ENCODE results near the gene SSBP2.
"Not testable (repeated sequence)": the region's sequence is repeated elsewhere in the genome, so short reads cannot be mapped to it uniquely, and the experiment has no call there.

SSBP2 gene

DNA sequence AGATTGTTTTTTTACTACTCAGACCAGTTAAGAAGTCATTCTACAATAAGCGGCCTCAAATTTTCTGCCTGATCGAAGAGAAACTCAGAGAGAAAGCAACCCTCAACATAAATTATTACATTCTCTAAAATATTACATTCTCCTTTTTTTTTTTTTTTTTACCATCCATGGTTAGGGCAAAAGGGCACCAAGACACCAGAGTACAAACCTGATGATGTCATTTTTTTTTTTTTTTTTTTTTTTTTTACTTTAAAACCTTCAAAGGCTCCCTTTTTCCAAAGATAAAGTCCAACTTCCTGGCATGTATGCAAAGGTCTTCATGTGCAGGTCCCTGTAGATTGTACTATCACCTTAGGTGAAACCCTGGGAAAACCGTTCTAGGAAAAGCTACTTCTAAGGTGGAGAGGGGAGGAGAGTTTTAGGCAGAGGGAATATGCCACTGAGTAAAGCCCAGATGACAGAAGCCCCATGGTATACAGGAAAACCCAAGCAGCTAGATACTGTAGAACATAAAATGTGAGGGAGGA, 104.4 kb downstream of the SSBP2 start:
- DNase-seq: no peak

DNA sequence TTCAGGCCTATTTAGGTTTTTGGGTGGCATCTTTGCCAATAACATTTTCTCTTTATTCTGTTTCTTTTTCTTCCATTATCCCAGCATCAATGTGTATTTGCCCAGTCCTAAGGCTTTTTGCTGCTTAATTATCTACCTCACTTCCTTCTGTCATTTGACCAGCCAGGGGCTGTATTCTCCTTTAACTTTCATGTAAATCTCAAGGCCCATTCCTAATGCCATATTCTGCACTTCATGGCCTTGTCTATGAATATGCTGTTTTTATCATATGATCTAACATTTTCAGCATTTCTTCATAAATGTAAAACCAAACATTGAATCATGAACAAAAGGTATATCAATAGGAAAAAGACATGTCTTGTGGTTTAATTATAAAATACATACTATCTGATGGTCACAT, 108.7 kb downstream of the SSBP2 start:
- no peak for DNase-seq

DNA sequence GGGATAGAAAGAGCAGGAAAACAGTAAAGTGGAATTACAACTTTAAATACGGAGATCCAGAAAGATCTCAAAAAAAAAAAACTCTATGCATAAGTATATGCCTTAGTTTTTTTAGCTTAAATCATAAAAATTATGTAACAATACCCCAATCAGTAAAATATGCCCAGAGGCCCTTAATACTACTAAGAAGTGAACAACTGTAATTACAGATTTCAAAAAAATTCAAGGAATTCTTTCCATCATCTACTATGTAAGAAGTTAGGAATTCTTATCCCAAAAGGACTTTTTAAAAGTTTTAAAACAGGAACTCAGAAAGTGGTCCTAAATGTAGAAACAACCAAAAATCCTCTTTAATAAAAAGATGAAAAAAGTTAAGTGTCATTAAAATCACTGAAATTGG, 111.3 kb downstream of the SSBP2 start:
- DNase-seq: no peak

DNA sequence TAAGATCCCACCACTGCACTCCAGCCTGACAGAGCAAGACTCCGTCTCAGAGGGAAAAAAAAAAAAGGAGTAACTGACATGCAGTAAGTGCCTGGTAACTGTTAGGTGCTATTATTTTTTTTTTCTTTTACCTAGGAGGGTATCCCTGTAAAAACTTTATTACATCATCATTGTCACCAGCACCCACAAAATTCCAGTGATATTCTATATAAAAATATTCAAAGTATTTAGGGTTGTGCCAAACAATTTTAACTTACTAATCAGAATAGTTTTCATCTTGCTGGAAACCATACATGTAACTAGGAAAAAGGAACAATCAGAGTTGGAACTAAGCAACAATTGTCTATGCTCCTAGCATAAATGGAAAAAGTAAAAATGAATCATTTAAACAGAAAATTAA, 112.4 kb downstream of the SSBP2 start:
- DNase-seq: no peak

DNA sequence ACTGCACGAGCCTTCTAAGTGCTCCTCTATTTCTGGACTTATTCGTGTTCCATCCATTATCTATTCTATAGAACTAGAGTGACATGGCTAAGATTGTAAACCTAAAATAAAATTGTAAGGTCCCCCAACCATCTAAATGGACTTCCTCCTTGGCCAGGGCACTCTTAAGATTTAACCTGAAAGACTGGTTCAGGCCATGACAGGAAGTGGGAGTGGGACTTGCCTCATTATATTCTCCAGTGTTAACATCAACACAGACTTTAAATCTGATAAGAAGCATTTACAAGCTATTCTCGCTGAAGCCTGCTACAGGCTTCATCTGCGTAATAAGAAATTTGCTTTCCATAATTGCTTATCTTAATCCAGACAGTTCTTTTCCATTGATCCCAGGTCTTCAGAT, 117.0 kb downstream of the SSBP2 start:
- no peak for DNase-seq

DNA sequence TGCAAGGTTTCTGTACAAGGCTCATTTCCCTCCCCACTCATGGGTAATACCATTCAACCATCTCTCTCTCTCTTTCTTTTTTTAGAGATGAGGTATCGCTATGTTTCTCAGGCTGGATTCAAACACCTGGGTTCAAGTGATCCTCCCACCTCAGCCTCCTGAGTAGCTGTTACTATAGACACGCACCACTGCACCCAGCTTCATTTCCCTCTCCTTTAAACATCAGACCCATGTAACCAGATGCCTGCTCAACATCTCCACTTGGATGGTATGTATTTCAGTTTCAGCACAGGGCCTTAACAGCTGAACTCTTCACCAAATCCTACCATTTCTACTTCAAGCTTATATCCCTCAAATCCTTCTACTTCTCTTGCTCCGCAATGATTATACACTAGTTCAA, 117.4 kb downstream of the SSBP2 start:
- no peak for DNase-seq

DNA sequence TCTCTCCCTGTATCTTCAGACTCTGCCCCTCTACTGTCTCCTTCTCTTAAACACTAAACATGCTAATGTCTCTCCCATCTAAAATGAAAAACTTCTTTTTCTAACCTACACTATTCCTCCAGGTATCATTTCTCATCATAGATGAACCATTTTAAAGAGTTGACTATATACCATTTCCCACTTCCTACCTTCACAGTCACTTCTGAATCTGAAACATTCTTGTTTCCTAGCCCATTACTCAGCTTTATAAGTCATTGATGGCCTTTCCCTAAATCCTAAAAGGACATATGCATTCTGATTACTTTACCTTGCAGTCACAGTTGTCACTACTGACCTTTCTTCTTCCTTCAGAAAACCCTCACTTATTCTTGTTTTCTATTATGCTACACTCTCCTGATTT, 118.2 kb downstream of the SSBP2 start:
- DNase-seq: no peak

DNA sequence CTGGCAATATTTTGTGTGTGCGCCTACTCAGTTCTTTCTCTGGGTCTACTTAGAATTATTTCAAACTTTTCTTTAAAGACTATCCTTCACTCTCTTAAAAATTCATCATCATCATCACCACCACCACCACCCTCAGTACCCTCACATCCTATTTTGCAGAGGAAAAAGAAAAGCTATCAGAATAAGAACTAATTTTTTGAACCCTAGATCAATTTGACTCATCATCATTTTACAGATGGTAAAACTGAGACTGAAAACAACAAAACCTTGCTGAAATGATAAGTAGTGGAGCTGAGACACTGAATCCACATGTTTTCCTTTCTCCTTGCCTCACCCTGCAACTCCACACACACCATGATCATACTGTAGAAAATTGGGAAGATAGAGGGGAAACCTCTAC, 119.3 kb downstream of the SSBP2 start:
- no peak for DNase-seq

DNA sequence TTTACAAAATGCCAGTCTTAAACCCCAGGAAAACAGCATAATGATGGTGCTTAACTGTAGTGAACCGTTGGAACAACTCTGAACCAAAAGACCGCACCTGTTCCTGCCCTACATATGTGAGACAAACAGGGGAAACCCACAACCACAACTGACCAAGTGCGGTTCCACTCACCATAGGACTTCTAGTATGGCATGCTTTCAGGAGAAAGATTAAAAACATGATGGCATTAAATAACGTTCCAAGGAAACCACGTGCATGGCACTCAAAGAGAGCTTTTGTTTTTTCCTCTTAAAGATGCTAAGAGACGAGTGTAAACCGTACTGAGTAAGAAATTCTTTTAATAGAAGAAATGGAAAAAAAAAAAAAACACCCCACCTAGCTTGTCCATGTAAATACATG, 119.8 kb downstream of the SSBP2 start:
- no peak for DNase-seq

DNA sequence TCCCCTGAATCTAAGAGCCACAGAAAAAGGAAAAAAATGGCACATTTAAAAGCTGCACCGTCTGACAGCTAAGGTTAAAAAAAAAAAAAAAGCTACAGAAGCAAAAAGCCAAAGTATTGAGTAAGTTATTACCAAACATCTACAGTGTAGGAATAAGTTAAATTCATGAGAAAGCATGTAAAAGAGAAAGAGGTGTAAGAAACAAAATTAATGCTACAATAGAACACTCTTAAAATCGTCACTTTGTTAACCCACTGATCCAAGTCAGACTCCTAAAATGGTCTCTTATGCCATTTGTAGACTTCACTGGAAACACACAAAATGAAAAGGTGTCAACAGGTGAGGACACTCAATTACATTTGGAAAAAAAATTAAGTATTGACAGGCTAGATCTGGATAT, 120.2 kb downstream of the SSBP2 start:
- no peak for DNase-seq

DNA sequence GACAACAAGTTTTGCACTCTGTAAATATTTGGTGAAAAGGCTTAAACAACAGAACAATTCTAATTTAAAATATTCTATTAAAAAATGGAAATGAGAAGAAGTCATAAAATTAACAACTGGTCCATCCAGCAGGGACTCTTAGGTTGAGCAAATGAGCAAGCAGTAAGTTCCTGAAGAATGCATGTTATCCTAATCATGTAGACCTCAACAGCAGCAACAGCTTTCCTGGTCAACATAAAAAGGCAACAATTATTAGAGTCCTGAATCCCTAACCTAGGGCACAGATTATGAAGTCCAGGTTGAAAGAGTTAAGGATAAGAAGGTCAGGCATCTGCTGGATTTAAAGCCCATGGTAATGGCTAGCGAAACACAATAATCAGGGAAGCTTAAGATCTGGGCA, 120.9 kb downstream of the SSBP2 start:
- DNase-seq: no peak

DNA sequence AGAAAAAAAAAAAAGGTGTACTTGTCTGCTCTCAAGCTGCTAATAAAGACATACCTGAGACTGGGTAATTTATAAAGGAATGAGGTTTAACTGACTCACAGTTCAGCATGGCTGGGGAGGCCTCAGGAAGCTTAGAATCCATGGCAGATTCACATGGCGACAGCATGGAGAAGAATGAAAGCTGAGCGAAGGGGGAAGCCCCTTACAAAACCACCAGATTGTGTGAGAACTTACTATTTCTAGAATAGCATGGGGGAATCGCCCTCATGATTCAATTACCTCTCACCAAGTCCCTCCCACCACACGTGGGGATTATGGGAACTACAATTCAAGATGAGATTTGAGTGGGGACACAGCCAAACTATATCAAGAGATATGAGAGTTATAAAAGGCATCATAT, 122.8 kb downstream of the SSBP2 start:
- not testable (repeated sequence) for DNase-seq

DNA sequence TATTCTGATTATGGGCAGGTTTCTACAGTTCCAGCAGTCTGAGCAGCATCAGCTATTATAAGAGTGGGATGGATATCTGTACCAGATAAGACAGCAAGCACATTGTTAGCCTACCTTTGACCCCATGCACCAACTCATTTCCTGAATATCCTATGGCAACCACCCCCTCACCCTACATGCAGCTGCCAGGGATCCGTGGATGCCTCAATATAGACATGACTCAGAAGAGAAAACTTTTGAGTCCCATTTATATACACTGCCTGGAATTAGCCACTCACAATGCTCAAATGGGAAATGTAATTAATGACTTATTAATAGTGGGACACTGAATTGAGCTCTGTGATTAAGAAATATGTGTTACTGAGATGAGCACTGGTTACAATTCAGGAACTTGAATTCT, 124.4 kb downstream of the SSBP2 start:
- DNase-seq: no peak

DNA sequence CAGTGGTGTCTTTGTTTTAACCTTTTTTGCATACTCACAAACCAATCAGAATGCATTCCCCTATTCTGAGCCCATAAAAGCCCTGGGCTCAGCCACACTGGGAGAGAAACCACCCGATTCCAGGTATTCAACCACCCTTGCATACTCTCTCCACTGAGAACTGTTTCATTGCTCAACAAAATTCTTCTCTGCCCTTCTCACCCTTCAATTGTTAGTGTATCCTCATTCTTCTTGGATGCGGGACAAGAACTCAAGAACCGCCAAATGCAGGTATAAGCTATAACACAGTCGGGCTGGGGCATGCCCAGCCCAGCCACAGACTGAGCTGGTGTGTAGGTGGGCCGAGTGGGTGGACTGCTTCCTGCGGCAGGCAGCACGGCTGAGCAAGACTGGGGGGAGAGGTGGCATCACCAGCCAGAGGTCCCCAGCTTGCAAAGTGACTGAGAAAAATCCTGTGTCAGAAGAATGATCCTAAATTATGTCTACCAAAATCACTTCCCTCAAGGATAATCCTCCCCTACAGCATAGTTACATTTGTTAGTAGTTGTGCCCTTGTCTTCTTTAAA, 141.0 kb downstream of the SSBP2 start:
- no peak for DNase-seq

DNA sequence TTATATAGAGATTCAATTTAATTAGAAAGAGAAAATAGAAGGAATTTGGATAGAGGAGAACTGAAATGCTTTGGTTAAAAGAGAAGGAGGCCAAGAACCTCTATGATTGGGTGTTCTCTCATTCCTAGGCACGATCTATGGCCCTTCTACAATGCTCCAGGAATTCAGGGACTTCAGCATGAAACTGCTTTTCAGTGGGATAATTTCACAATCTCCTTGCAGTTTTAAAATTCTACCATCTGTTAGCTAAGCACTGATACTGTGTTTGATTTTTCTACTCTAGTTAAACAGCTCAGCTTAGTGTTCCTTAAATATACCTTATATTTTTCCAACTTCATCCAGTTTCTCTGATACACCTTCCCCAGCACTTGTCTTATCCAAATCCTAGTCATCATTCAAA, 141.9 kb downstream of the SSBP2 start:
- DNase-seq: no peak

DNA sequence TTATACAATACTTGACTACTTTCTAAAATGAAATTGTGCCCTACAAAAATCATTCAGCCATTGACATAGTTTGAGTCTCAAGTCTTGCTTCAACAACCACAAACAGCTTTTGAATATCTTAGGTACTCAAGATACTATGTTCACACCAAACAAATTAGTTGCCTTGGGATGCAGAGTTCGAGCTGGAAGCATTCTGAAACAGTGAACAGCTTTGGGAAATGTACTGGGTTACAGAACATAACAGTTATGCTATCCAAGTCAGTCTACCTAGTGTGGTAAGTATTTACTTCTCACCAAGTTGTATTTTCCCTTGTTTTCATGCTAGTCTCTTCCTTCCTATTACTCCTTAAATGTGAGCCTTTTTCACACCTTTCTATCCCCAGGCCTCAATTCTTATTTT, 143.2 kb downstream of the SSBP2 start:
- DNase-seq: no peak

DNA sequence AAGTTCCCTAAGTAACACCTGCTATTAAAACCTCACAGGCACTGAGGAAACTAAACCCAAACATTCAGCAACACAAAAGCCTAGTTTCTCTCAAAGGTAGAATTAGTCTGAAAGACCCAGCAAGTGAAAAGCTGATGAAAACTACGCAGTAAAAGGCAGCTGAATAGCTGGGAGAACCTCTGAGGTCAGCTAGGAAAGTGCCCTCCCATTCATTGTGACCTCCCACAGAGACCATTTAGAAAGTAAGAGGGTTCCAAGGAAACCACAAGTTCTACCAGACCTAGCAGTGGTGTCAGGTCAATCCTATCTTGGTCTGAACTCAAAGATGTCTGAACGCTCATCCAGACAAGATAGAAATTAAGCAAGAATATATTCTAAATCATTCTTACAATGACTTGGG, 144.7 kb downstream of the SSBP2 start:
- DNase-seq: no peak

DNA sequence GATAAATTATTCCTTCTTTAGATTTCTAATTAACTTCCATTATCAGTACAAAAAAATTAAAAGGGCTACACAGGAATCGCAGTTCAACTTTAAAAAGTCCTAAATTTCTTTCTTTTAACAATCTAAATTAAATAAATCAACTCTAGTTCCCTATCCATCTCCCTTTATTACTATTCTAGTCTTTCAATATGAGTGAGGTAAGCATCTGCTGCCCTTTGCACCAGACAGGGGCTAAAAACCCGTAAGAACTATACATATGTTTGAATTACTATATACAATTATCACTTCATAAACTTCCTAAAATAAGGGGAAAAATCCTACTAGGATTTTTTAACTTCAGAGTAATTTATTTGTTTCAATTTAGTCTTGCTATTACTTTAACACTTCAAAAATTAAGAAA, 145.6 kb downstream of the SSBP2 start:
- no peak for DNase-seq

DNA sequence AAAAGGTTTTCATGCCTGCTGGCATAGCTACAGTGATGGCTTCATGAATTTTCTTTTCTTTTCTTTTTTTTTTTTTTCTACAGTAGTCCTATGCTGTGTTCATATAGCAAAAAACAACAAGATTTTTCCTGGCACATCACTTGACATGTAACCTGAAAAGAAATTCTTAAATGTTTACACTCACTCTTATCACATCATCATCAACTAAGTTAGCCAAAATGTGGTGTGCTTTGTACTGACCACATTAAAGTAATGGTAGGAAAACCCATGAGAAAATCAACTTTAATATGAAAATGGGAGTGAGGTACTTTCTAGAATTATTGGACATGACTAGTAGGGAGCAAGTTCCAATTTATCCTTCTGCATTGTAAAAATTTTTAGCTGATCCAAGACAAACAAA, 146.7 kb downstream of the SSBP2 start:
- DNase-seq: no peak

DNA sequence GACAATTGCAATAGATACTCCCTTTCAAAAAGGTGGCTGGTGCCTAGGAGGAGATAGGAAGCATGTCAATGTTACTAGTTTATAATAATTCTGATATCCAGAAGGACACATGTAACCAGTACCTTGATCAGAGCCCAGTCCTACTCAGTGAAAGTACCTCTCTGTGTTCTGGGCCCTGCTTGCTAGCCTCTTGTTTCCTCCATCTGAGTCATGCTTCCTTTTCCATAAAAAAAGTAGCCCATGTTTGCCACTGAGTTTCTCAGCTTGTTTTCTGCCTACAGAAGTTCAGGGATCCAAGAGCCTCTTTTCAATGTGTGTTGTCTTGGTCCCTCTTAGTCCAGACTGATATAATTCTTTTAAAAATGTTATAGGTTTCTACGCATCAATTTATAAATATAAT, 149.0 kb downstream of the SSBP2 start:
- no peak for DNase-seq

DNA sequence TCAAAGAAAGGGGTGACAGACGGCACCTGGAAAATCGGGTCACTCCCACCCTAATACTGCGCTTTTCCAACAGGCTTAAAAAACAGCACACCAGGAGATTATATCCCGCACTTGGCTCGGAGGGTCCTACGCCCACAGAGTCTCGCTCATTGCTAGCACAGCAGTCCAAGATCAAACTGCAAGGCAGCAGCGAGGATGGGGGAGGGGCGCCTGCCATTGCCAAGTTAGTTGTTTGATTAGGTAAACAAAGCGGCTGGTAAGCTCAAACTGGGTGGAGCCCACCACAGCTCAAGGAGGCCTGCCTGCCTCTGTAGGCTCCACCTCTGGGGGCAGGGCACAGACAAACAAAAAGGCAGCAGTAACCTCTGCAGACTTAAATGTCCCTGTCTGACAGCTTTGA, 158.8 kb downstream of the SSBP2 start:
- DNase-seq: not testable (repeated sequence)

DNA sequence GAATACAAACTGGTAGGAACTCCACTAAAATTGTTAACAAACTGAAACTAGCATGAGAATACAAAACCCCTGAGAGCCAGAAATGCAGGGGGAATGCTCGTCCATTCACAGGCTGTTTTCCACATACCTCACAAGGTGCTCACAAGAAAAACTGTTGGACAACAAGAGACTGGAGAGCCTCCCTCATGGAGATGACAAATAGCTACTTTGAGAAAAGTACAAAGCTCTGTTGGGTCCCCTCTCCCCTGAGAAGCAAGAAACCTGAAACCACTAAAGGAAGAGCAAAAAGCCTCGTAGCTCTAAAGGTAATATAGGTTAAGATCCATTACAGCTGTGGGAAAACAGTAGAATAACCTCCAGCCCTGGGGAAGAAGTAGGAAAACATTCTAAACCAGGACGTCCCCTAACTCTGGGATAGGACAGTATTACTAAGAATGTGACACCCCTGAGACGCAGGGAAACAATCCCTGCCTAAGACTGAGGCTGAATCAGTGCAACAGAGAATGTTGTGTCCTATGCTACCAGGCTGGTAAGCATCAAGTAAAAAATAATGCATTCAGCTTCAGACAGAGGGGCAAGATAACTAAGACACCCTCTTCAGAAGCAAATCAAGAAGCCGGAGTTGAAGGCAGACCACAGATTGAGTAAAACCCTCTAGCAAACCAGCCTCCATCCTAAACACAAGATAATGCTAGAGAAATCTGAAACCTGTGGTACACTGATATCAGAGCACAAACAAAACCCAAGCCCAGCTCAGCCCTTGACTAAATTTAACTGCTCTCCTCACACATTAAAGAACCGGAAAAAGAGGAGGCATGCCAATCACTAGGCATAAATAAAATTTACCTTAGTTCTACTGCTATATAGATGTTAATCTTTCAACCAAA, 160.2 kb downstream of the SSBP2 start:
- DNase-seq: no peak

DNA sequence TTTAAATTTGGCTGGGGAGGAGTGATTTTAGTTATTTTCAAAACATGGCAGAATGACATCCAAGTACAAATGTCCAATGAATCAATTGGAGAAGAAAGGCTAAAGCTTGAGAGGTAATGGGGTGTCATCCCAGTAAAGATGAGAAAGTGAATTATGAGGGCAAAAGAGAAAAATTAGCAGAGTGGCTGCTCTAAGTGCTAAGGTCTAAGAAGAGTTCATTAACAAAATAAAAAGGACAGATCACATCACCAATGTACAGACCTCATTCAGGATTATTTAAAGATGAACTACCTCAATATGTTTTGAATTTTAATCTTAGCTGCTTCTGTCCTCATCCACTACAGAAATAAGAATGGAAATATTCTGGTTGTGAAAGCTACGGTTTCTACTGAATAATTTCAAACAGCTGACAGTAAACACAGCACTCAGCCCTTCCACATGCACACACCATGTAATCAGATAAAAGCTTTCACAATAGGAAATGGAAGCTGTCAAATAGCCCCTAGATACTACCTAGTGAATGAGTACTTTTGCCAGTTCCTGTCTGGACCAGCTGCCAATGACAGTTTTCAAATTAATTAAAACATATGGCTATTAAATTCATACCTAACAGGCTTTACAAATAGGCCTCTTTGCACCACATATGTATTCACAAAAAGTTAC, 171.5 kb downstream of the SSBP2 start:
- DNase-seq: peak; percentile 64

DNA sequence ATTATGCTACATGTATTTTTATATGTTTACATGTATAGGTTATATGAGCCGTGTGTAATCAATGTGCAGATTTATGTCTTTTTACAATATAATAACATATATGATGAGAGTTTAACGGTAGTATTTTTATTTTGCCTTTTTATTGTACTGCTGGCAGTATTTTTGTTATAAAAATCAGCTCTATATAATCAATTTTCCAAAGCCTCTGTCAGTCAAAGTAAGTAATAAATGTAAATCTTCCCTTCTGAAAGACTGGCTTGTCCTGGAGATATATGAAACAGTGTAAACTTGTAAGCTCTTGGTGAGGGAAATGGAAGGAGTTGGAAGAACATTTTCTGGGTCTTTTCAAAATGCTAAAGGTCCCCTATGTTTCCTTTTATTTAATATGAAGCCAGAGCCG, 173.8 kb downstream of the SSBP2 start:
- DNase-seq: no peak

Measured in NCI-H1092 treated with DMSO at 0.1 percent for 48 hours (cell line).